Panc1 (cell line): ENCODE data around the gene RGMA. TPM values are rescaled to one million over a fixed set of nuclear protein-coding genes. Genes with fewer than 3 reads are reported as not detected.

Experiments
- ATAC-seq: fragments of 200-7000 bp; cut with Tn5 transposase; 2 replicates; pipeline ENCODE4 v1.9.1; 2020; ENCODE audit warnings: mild to moderate bottlenecking, moderate library complexity
- BruUV-seq: library from RNA; stranded (reverse); fragments of 400-500 nt; replicated peaks from 2 replicates; lab custom pipeline; 2021; lab: Mats Ljungman, UMichigan
- CTCF ChIA-PET: fragments of 300-600 bp; sonication (Branson Sonifier 250); formaldehyde crosslinking; loops from one replicate; lab custom pipeline; 2022; ENCODE audit warnings: antibody characterized with exemption; lab: Charles Lee
- POLR2A ChIA-PET: fragments of 300-600 bp; sonication (Branson Sonifier 250); formaldehyde crosslinking; loops from one replicate; lab custom pipeline; 2022; ENCODE audit warnings: antibody characterized with exemption; lab: Charles Lee
- DNase-seq: peaks from one replicate; pipeline ENCODE4 v3.0.0-alpha.2; 2010; ENCODE audit warnings: low read depth, low spot score
- H3K27ac ChIP-seq: 2 replicates; pipeline ENCODE4 v1.5.1; 2011; ENCODE audit warnings: mild to moderate bottlenecking, low read length, inconsistent platforms
- H3K27me3 ChIP-seq: fragments of 200-500 bp; sonication (Bioruptor generic); 2 replicates; pipeline ENCODE4 v1.6.0; 2014; ENCODE audit warnings: low read length, inconsistent platforms; ENCODE audit not compliant: control insufficient read depth, insufficient read depth
- H3K36me3 ChIP-seq: fragments of 200-500 bp; sonication (Bioruptor generic); 2 replicates; pipeline ENCODE4 v1.5.1; 2014; ENCODE audit warnings: inconsistent platforms, mild to moderate bottlenecking, low read length, moderate library complexity; ENCODE audit not compliant: control insufficient read depth, insufficient read depth
- H3K4me1 ChIP-seq: 2 replicates; pipeline ENCODE4 v1.5.1; 2011; ENCODE audit warnings: inconsistent platforms, mild to moderate bottlenecking, low read length, moderate library complexity; ENCODE audit not compliant: control insufficient read depth, insufficient read depth
- H3K4me3 ChIP-seq, 2 experiments: 2 replicates each; pipeline ENCODE4 v1.5.1; 2011 to 2012; ENCODE audit warnings: low read depth in 2 of 2, low read length in 2 of 2, mild to moderate bottlenecking in 2 of 2, inconsistent platforms in 1 of 2, moderate library complexity in 1 of 2
- H3K9me3 ChIP-seq: fragments of 200-500 bp; sonication (Bioruptor generic); 2 replicates; pipeline ENCODE4 v1.5.1; 2014; ENCODE audit warnings: low read depth, mild to moderate bottlenecking, inconsistent platforms, low read length, moderate library complexity; ENCODE audit not compliant: control insufficient read depth, insufficient read depth
- POLR2AphosphoS5 ChIP-seq: IDR thresholded peaks from 2 replicates; pipeline ENCODE4 v1.6.1; 2012; ENCODE audit warnings: mild to moderate bottlenecking, low read depth, low read length, moderate library complexity
- SIN3A ChIP-seq: IDR thresholded peaks from 2 replicates; pipeline ENCODE4 v1.6.1; 2012; ENCODE audit warnings: low read depth, mild to moderate bottlenecking, low read length, moderate library complexity, borderline replicate concordance; ENCODE audit not compliant: insufficient read depth
- TCF7L2 ChIP-seq: IDR thresholded peaks from 2 replicates; pipeline ENCODE4 v1.6.1; 2011; ENCODE audit warnings: mild to moderate bottlenecking, low read depth, low read length, inconsistent platforms
- in situ Hi-C: cut with HindIII; loops from 2 replicates; pipeline ENCODE4 v1.10.0; 2016; ENCODE audit warnings: low sequenced_read_pairs, low pct_unique_long_range_greater_than_20kb
- intact Hi-C: fragments of 100-400 bp; cut with micrococcal nuclease; formaldehyde crosslinking; loops from one replicate; pipeline ENCODE4 v1.10.0; 2022; ENCODE audit not compliant: unreplicated experiment
- total RNA-seq: library from RNA; stranded (reverse); gene quantifications from one replicate; pipeline ENCODE4 v1.2.1, GENCODE V29; 2021; ENCODE audit not compliant: unreplicated experiment
- TF ChIP-seq, protein P1 (sequence below): fragments of 450-650 bp; IDR thresholded peaks from 2 replicates; pipeline ENCODE4 v1.5.1; 2017; ENCODE audit warnings: mild to moderate bottlenecking
- TF ChIP-seq, protein P2 (sequence below), 2 experiments: IDR thresholded peaks; 2 replicates each; pipeline ENCODE4 v1.6.1; 2011 to 2012; ENCODE audit warnings: low read depth in 2 of 2, control low read depth in 1 of 2, low read length in 1 of 2, mild to moderate bottlenecking in 1 of 2, moderate library complexity in 1 of 2; ENCODE audit not compliant: insufficient read depth in 1 of 2

Gene RGMA
- total RNA-seq, 1 experiment from 2014 or later, result 0.62 TPM

DNA sequence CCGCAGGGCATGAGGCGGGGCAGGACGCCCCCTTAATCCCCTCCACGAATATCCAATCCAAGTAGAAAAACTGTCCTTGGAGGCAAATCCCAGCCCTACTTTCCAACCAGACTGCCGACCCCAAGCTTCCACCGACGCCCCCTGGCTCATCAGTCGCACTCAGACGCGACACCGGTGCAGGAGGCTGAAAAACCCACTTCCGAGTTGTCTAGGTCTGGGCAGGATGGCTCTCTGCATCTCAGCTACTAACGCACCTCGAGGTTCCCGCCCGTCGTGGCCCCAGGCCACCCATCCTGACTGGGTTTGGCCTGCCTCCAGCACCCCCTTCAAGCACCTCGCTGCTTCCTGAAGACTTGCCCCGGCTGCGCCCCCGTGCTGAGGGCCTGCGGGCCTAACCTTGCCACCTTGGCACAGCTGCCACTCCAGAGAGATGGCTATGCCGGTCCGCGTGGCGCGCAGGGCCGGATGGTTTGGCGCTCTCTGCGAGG, 15.5 kb downstream of the RGMA start:
- no peak overlapping the region; a peak in 1 of 4 replicates for H3K4me3 ChIP-seq
- CTCF ChIA-PET, result interaction anchor here (0.6 kb wide), 1 partner anchor 17 kb away, joined by 4 read pairs; no protein-coding TSS in a partner anchor
- H3K36me3 ChIP-seq, result no peaks in the 10 kb centered on the region
- ATAC-seq (no peak), DNase-seq (no peak)
- no peaks in the 10 kb centered on the region for H3K9me3 ChIP-seq
- peaks cover 31% of the 10 kb centered on the region for H3K27me3 ChIP-seq
- no peak for TF ChIP-seq TCF7L2
- TF ChIP-seq, protein P1, sequence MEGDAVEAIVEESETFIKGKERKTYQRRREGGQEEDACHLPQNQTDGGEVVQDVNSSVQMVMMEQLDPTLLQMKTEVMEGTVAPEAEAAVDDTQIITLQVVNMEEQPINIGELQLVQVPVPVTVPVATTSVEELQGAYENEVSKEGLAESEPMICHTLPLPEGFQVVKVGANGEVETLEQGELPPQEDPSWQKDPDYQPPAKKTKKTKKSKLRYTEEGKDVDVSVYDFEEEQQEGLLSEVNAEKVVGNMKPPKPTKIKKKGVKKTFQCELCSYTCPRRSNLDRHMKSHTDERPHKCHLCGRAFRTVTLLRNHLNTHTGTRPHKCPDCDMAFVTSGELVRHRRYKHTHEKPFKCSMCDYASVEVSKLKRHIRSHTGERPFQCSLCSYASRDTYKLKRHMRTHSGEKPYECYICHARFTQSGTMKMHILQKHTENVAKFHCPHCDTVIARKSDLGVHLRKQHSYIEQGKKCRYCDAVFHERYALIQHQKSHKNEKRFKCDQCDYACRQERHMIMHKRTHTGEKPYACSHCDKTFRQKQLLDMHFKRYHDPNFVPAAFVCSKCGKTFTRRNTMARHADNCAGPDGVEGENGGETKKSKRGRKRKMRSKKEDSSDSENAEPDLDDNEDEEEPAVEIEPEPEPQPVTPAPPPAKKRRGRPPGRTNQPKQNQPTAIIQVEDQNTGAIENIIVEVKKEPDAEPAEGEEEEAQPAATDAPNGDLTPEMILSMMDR, result no peak
- no peak for TF ChIP-seq SIN3A
- TF ChIP-seq POLR2AphosphoS5, result no peak
- TF ChIP-seq, protein P2, sequence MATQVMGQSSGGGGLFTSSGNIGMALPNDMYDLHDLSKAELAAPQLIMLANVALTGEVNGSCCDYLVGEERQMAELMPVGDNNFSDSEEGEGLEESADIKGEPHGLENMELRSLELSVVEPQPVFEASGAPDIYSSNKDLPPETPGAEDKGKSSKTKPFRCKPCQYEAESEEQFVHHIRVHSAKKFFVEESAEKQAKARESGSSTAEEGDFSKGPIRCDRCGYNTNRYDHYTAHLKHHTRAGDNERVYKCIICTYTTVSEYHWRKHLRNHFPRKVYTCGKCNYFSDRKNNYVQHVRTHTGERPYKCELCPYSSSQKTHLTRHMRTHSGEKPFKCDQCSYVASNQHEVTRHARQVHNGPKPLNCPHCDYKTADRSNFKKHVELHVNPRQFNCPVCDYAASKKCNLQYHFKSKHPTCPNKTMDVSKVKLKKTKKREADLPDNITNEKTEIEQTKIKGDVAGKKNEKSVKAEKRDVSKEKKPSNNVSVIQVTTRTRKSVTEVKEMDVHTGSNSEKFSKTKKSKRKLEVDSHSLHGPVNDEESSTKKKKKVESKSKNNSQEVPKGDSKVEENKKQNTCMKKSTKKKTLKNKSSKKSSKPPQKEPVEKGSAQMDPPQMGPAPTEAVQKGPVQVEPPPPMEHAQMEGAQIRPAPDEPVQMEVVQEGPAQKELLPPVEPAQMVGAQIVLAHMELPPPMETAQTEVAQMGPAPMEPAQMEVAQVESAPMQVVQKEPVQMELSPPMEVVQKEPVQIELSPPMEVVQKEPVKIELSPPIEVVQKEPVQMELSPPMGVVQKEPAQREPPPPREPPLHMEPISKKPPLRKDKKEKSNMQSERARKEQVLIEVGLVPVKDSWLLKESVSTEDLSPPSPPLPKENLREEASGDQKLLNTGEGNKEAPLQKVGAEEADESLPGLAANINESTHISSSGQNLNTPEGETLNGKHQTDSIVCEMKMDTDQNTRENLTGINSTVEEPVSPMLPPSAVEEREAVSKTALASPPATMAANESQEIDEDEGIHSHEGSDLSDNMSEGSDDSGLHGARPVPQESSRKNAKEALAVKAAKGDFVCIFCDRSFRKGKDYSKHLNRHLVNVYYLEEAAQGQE (IDR thresholded peaks at IDR 0.05; ENCODE audit: insufficient read depth in 1 of 2, low read depth in 2 of 2, low read length in 1 of 2), result no peak
- POLR2A ChIA-PET, result no interaction called here
- no TSS peak for BruUV-seq
- in situ Hi-C loops, result no loop called here
- peaks cover 7% of the 10 kb centered on the region for H3K4me1 ChIP-seq
- no peak overlapping the region for H3K27ac ChIP-seq
- intact Hi-C loops, result no loop called here

DNA sequence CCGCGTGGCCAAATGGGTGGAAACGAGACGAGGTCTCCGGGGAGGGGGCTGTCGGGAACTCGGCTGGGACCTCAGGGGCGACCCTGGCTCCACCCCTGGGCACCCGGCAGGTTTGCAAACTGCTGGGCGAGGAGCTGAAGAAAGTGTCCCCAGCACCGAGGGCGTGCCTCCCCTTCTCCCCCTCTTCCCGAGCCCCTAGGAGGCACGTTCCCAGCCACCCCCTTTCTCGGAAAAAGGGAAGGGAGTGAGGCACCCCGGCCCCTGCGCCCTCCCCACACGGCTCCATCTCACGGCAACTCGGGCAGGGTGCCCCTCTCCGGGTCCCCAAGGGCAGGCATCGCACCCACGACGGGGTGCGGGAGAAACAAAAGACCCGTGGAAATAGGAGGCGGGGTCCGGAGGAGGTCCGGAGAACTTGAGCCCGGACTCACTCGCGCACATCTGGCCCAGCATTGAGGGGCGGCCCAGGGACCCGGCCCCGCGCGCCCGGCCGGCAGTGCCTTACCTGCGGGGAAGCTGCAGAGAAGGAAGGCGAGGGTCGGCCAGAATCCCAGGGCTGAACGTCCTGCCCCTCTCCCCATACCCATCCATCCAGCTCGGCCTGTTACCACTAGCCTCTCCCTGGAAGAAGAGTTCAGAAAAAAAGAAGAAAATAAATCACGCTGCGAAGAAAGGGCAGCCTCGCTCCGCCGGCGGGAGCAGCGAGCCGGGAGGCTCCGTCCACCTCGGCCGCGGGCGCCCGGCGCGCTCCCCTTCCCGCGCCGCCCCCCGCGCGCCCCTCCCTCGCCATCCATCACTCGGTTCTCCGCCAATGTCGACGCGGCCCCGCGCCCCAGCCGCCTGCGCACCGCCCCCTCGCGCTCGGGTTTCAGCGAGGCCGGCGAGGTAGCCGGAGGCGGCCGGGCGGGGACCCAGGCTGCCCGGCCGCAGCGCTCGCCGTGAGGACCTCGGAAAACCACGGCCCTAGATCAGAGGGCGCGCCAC, 16.3 kb downstream of the RGMA start:
- intact Hi-C loops, result no loop called here
- H3K4me3 ChIP-seq, result peak overlapping the region; percentile 44 to 45
- no peaks in the 10 kb centered on the region for H3K9me3 ChIP-seq
- no peak overlapping the region for H3K27ac ChIP-seq
- ChIA-PET POLR2A (no interaction called here), CTCF (interaction anchor here (0.6 to 1.4 kb wide), 2 partner anchors 18 to 42 kb away, joined by 3 to 4 read pairs; no protein-coding TSS in a partner anchor)
- no TSS peak for BruUV-seq
- H3K36me3 ChIP-seq, result no peaks in the 10 kb centered on the region
- peaks cover 31% of the 10 kb centered on the region for H3K27me3 ChIP-seq
- TF ChIP-seq TCF7L2 (no peak), SIN3A (no peak), POLR2AphosphoS5 (no peak)
- TF ChIP-seq, protein P2 (IDR thresholded peaks at IDR 0.05; ENCODE audit: insufficient read depth in 1 of 2, low read depth in 2 of 2, low read length in 1 of 2), result no peak
- TF ChIP-seq, protein P1, result no peak; the same call in 1 of the 2 replicates
- in situ Hi-C loops, result no loop called here
- ATAC-seq (peak; percentile 69), DNase-seq (no peak)
- H3K4me1 ChIP-seq, result peaks cover 7% of the 10 kb centered on the region
